Measurements from ENCODE around the gene ALCAM.
"Not testable (repeated sequence)": the region's sequence is repeated elsewhere in the genome, so short reads cannot be mapped to it uniquely, and the experiment has no call there.

The ALCAM gene

GRCh38 chr3:105388176-105388575 is 21.5 kb downstream of the ALCAM start:
- no peak for DNase-seq (ENCODE audit: low spot score)

- DNase-seq (ENCODE audit: low spot score), result not testable (repeated sequence)
These were observed 23.1 kb downstream of the ALCAM start for GRCh38 chr3:105389759-105390158.

- DNase-seq (ENCODE audit: low spot score), result not testable (repeated sequence)
These were observed 25.9 kb downstream of the ALCAM start for GRCh38 chr3:105392598-105392997.

DNA sequence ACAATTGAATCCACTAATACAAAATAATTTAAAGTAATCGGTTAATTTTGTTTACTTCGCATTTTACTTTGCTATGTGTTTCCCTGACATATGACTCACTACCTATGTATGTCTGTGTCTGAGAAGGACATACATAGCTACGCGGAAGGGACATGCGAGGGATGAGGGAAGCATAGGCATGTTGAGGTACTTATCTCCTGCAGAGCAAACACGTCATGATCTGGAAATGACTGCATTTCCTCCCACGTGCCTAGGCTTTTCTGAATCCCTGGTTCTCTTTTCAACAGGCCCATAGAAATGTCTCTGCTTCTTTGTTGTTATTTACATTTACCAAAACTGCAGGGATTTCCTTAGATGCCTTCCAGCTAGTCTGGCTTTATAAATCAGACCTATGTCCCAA is 27.5 kb downstream of the ALCAM start:
- no peak for DNase-seq (ENCODE audit: low spot score)

DNA sequence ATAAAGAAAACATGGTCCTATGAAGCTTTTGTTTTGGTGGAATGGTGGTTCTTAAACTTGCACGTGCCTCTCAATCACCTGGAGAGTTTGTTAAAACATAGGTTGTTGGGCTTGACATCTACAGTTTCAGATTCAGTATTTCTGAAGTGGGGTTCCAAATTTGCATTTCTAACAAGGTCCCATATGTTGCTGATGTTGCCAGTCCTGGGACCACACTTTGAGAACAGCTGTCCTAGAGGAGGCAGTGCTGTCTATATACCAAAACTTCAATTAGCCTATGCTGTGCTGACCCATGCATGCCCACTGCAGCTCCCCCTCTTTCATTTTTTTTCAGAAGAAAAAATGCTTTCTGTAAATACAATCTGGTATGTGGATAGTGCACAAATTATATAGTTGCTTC is 31.3 kb downstream of the ALCAM start:
- DNase-seq (ENCODE audit: low spot score), result no peak

DNA sequence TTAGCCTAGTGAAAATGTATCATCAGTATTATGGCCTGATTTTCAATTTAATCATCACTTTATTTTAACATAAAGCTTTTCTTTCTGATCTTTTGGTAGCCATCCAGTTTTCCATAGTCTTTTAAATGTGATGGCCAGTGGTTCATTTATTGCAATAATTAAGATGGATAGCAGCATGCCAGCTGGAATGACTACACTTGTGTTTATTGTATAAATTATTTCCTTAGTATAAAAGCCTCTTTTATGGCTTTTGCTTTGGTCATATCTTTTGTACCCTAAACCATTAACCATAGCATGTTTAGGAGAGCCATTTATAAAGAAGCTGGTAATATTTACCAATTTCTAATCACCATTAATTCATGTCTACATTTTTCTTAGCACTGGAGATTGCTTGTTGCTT is 31.7 kb downstream of the ALCAM start:
- DNase-seq (ENCODE audit: low spot score), result no peak

DNA sequence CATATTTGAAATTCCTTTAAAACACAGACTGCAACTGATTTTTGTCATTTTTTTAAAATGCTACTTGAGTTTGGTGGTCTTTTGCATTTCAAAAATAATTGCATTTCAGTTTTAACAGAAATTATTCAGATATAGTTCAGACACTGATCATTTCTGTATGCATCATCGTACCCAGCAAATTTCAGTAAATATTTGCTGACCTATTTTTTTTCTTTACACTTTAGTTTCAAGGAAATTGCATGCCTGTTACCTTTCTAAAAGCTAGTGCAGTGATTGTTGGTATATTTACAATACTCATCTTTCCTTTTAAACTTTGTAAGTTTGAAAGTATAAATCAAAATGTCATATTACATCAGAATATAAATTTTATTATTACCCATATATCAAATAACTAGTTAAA is 32.4 kb downstream of the ALCAM start:
- no peak for DNase-seq (ENCODE audit: low spot score)

DNA sequence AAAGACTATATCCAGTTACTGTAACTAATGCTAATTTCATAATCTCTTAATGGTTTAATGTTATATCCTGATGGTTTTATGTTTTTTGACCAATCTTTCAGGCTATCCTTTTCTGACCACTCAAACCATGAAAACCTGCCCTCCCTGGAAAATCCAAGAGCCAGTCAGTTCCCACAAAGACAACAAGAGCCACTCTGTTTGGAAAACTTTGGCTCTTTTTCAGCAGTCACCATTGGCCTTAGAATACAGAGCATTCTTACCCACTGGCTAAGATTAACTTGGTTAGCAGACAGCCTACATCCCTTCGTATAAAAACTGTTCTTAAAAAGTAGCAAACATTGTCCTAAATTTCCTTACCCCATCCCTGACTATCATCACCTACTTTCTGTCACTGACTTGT is 32.9 kb downstream of the ALCAM start:
- no peak for DNase-seq (ENCODE audit: low spot score)

DNA sequence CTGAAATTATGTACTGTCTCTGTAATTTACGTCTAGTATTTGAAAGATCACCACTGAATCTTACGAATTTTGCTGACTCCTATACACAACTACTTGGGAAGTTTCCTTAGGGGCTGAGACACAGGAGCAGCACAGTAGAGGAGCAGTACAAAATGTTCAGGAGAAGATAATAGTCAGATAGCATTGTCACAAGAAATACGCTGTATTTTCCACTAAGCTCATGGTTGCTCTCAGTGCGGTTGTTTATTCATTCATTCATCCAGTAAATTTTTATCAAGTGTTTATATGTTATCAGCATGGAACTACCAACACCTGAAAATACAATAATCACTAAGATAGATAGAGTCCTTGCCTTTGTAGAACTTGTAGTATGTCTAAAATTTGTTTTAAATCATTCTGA is 34.5 kb downstream of the ALCAM start:
- DNase-seq (ENCODE audit: low spot score), result no peak

DNA sequence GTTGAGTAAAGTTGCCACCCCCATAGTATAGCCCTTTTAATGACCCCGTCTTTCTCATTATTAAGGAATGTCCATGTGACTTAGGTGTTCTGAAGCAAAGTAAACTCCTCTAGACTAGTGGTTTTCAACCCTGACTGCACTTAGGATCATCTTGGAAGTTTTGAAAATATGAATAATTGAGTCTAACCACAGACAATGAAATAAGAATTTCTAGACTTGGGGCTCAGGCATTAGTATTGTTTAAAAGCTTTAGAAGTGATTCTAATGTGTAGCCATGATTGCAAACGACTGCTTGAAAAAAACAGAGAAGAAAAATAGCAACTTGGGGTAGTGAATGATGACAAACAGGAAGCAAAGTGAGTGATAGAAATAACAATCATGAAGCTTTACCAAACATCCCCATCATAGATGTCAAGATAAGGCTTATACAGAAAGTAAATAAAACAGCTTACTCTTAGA is 35.0 kb downstream of the ALCAM start:
- DNase-seq (ENCODE audit: low spot score), result no peak

GRCh38 chr3:105402287-105402801 is 35.6 kb downstream of the ALCAM start:
- no peak for DNase-seq (ENCODE audit: low spot score)

- not testable (repeated sequence) for DNase-seq (ENCODE audit: low spot score)
These were observed 36.3 kb downstream of the ALCAM start for GRCh38 chr3:105403034-105403433.

DNA sequence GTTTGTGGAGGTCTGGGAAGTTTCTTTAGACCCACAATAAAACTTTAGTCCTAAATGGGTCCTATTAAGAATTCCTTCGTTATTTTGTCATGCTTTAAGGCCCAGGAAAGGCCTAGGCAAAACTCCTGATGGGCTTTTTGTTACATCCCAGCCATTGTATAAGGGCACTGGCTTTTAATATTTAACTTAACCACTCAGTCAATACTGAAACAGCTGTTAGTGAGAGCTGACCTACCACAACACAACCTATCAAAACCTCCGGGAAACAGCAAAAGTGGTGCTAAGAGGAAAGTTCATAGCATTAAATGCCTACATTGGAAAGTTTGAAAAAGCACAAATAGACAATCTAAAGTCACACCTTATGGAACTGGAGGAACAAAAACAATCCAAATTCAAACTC is 39.6 kb downstream of the ALCAM start:
- DNase-seq (ENCODE audit: low spot score), result no peak

- no peak for DNase-seq (ENCODE audit: low spot score)
These were observed 42.7 kb downstream of the ALCAM start for GRCh38 chr3:105409364-105409763.

DNA sequence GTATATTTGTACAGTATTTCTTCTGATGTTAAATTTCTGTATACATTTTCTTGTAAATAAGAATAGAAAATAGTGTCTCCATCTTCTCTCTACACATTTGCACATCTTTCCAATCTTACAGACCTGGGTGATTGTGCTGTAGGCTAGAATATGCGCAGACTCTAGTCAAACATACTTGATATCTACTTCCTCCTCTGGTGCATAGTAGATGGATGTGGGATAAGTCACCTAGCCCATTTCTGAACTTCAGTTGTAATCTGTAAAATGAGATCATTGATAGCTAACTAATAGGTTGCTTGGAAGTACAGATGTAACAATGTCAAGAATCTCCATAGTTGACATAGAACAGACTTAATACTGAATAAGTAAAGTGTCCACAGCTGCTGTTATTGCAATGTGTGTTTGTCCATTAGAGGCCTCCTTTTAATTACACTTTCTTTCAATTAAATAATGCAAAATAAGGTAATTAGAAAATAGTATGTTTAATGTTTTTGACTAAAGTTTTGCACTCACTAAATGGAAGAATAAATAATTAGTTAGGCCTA is 46.7 kb downstream of the ALCAM start:
- no peak for DNase-seq (ENCODE audit: low spot score)

GRCh38 chr3:105414841-105415240 is 48.1 kb downstream of the ALCAM start:
- DNase-seq (ENCODE audit: low spot score), result no peak

DNA sequence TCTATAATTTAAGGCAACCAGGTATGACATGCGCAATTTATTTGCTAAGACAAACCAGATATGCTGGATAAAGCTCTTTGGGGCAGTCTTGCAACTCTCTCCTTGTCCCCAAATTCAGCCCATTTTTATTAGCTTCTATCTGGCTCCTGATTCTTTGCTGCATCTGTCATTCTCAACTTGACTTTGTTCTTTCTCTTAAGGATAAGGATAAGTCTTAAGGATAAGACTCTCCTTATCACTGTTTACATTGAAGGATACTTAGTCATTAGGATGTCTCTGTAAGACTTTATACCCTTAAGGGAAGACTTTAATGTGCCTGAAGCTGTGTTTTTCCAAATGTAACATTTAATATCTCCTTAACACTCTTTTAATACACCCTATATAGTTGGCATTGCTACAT is 49.2 kb downstream of the ALCAM start:
- DNase-seq (ENCODE audit: low spot score), result no peak

GRCh38 chr3:105417525-105418289 is 51.0 kb downstream of the ALCAM start:
- DNase-seq (ENCODE audit: low spot score), result no peak

GRCh38 chr3:105422645-105423044 is 55.9 kb downstream of the ALCAM start:
- DNase-seq (ENCODE audit: low spot score), result no peak

DNA sequence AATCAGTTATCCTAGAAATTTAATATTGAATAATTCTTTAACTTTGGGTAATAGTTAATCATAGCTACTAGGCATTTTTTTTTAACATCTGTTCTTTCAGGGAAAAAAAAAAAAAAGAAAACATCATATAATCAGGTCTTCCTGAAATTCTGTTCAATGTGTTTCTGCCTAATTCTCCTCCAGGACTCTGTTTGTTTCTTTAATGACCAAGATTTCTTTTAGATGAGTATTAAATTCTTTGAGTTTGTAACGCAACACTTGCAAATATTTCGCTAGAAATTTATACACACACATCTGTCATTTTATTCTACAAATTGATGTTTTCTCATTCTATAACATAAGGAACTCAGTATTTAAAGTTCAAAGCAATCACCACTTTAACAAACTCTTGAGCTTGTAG is 56.7 kb downstream of the ALCAM start:
- no peak for DNase-seq (ENCODE audit: low spot score)

GRCh38 chr3:105424412-105425152 is 57.9 kb downstream of the ALCAM start:
- DNase-seq (ENCODE audit: low spot score), result no peak

GRCh38 chr3:105425153-105425502 is 58.4 kb downstream of the ALCAM start:
- DNase-seq (ENCODE audit: low spot score), result no peak

DNA sequence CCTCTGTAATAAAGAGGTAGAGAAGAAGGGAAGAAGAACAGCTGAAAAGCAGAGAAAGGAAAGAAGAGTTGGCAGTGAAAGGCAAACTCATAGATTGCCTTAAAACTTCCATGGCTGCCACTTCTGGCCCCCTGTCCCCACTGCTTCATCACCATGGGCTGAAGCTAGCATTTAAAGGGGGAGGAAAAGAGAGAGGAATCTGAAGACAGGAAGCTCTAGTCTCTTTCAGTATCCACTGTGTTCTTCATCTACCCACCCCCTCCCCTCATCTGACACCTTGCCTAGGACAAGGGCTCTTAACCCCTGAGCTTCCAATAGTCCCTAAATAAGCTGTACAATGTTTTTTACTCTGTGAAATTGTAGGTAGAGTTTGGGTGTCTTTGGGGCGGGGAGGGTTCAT is 60.6 kb downstream of the ALCAM start:
- DNase-seq (ENCODE audit: low spot score), result no peak

Measured in D341Med (cell line).